Measurements from ENCODE around the gene NMNAT2.
"Not testable (repeated sequence)": the region's sequence is repeated elsewhere in the genome, so short reads cannot be mapped to it uniquely, and the experiment has no call there.

The NMNAT2 gene

GRCh38 chr1:183416850-183417771, 1.1 kb downstream of the NMNAT2 start:
- DNase-seq (ENCODE audit: low spot score) = peak; percentile 72

- no peak for DNase-seq (ENCODE audit: low spot score)
Observed at GRCh38 chr1:183414365-183414764, 3.8 kb downstream of the NMNAT2 start.

- DNase-seq (ENCODE audit: low spot score) = no peak
Observed at GRCh38 chr1:183411091-183411490, 7.1 kb downstream of the NMNAT2 start.

- no peak for DNase-seq (ENCODE audit: low spot score)
Observed at GRCh38 chr1:183407961-183408360, 10.2 kb downstream of the NMNAT2 start.

GRCh38 chr1:183407474-183407873, 10.7 kb downstream of the NMNAT2 start:
- DNase-seq (ENCODE audit: low spot score) = no peak

GRCh38 chr1:183404476-183404875, 13.7 kb downstream of the NMNAT2 start:
- no peak for DNase-seq (ENCODE audit: low spot score)

- no peak for DNase-seq (ENCODE audit: low spot score)
Observed at GRCh38 chr1:183403498-183403897, 14.7 kb downstream of the NMNAT2 start.

- DNase-seq (ENCODE audit: low spot score) = not testable (repeated sequence)
Observed at GRCh38 chr1:183401565-183401964, 16.6 kb downstream of the NMNAT2 start.

GRCh38 chr1:183394435-183394834, 23.7 kb downstream of the NMNAT2 start:
- DNase-seq (ENCODE audit: low spot score) = no peak

- no peak for DNase-seq (ENCODE audit: low spot score)
Observed at GRCh38 chr1:183391863-183392262, 26.3 kb downstream of the NMNAT2 start.

- no peak for DNase-seq (ENCODE audit: low spot score)
Observed at GRCh38 chr1:183390561-183390960, 27.6 kb downstream of the NMNAT2 start.

GRCh38 chr1:183388735-183389134, 29.4 kb downstream of the NMNAT2 start:
- no peak for DNase-seq (ENCODE audit: low spot score)

GRCh38 chr1:183385340-183386144, 32.6 kb downstream of the NMNAT2 start:
- no peak for DNase-seq (ENCODE audit: low spot score)

- DNase-seq (ENCODE audit: low spot score) = no peak
Observed at GRCh38 chr1:183379951-183380350, 38.2 kb downstream of the NMNAT2 start.

GRCh38 chr1:183375381-183375780, 42.8 kb downstream of the NMNAT2 start:
- DNase-seq (ENCODE audit: low spot score) = no peak

GRCh38 chr1:183374825-183375224, 43.4 kb downstream of the NMNAT2 start:
- no peak for DNase-seq (ENCODE audit: low spot score)

GRCh38 chr1:183372586-183373230, 45.5 kb downstream of the NMNAT2 start:
- DNase-seq (ENCODE audit: low spot score) = no peak

GRCh38 chr1:183370399-183371058, 47.7 kb downstream of the NMNAT2 start:
- DNase-seq (ENCODE audit: low spot score) = no peak

- DNase-seq (ENCODE audit: low spot score) = no peak
Observed at GRCh38 chr1:183368213-183369108, 49.7 kb downstream of the NMNAT2 start.

GRCh38 chr1:183366116-183366515, 52.1 kb downstream of the NMNAT2 start:
- no peak for DNase-seq (ENCODE audit: low spot score)

GRCh38 chr1:183365676-183366075, 52.5 kb downstream of the NMNAT2 start:
- DNase-seq (ENCODE audit: low spot score) = no peak

Measured in AG08395 (cell line).